ENCODE data around the gene MIEN1. TPM values are rescaled to one million over a fixed set of nuclear protein-coding genes. Genes with fewer than 3 reads are reported as not detected.
A peak's percentile ranks its signal among the peaks of the same experiment; 100 is the strongest.

MIEN1 gene
- total and polyA plus RNA-seq, 2 of the 13 experiments (the other 11 are each of a cell fraction or from before 2014, with no cell fraction given): 40.6 to 56.6 TPM

DNA sequence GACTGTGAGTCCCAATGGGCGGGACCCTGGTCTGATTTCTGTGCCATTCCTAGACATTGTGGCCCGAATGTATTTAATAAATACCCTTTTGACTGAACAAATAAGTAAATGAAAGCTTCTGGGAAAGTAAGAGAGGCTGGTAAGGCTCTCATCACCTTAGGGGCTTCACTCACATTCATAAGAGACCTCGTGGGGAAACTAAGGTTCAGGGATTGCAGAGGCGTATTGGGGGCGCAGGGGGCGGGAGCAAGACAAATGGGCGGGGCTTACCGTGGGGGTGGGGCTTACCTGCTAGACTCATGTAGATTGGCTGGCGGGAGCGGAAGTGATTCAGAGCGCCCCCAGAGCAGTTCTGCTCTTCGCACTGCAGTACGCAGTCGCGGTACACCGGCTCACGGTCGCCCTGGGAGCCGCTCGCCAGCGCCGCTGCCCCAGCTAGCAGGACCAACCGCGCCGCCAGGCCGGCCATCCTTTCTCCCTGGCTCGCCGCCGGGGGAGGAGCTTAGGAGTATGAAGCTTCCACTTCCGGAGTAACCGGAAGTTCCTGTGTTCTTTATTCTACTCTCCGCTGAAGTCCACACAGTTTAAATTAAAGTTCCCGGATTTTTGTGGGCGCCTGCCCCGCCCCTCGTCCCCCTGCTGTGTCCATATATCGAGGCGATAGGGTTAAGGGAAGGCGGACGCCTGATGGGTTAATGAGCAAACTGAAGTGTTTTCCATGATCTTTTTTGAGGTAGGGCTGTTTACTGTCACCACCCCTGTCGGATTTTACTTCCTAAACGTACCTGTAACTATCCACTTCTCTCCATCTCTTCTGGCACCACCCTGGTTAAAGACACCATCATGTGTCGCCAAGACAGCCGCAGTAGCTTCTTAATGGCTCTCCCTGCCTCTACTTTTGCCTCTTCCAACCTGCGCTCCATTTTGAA lies 42.5 kb downstream of the MIEN1 start, which contains the start of gene PGAP3 (continued):
- TF ChIP-seq, protein P1, sequence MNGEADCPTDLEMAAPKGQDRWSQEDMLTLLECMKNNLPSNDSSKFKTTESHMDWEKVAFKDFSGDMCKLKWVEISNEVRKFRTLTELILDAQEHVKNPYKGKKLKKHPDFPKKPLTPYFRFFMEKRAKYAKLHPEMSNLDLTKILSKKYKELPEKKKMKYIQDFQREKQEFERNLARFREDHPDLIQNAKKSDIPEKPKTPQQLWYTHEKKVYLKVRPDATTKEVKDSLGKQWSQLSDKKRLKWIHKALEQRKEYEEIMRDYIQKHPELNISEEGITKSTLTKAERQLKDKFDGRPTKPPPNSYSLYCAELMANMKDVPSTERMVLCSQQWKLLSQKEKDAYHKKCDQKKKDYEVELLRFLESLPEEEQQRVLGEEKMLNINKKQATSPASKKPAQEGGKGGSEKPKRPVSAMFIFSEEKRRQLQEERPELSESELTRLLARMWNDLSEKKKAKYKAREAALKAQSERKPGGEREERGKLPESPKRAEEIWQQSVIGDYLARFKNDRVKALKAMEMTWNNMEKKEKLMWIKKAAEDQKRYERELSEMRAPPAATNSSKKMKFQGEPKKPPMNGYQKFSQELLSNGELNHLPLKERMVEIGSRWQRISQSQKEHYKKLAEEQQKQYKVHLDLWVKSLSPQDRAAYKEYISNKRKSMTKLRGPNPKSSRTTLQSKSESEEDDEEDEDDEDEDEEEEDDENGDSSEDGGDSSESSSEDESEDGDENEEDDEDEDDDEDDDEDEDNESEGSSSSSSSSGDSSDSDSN (CRISPR knock-in tag; IDR thresholded peaks at IDR 0.05): peak; percentile 77
- no peak for TF ChIP-seq ZNF773 (CRISPR knock-in tag; IDR thresholded peaks at IDR 0.05; ENCODE audit: borderline replicate concordance)
- peak; percentile 18; the same call in 1 of the 2 replicates for TF ChIP-seq ZNF350 (CRISPR knock-in tag; IDR thresholded peaks at IDR 0.05; ENCODE audit: borderline replicate concordance, low read depth)
- TF ChIP-seq ONECUT2 (CRISPR knock-in tag; IDR thresholded peaks at IDR 0.05): no peak
- TF ChIP-seq SMYD3 (CRISPR knock-in tag; IDR thresholded peaks at IDR 0.05): peak; percentile 57; the same call in 1 of the 2 replicates
- TF ChIP-seq, protein P2, sequence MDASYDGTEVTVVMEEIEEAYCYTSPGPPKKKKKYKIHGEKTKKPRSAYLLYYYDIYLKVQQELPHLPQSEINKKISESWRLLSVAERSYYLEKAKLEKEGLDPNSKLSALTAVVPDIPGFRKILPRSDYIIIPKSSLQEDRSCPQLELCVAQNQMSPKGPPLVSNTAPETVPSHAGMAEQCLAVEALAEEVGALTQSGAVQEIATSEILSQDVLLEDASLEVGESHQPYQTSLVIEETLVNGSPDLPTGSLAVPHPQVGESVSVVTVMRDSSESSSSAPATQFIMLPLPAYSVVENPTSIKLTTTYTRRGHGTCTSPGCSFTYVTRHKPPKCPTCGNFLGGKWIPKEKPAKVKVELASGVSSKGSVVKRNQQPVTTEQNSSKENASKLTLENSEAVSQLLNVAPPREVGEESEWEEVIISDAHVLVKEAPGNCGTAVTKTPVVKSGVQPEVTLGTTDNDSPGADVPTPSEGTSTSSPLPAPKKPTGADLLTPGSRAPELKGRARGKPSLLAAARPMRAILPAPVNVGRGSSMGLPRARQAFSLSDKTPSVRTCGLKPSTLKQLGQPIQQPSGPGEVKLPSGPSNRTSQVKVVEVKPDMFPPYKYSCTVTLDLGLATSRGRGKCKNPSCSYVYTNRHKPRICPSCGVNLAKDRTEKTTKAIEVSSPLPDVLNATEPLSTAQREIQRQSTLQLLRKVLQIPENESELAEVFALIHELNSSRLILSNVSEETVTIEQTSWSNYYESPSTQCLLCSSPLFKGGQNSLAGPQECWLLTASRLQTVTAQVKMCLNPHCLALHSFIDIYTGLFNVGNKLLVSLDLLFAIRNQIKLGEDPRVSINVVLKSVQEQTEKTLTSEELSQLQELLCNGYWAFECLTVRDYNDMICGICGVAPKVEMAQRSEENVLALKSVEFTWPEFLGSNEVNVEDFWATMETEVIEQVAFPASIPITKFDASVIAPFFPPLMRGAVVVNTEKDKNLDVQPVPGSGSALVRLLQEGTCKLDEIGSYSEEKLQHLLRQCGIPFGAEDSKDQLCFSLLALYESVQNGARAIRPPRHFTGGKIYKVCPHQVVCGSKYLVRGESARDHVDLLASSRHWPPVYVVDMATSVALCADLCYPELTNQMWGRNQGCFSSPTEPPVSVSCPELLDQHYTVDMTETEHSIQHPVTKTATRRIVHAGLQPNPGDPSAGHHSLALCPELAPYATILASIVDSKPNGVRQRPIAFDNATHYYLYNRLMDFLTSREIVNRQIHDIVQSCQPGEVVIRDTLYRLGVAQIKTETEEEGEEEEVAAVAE (CRISPR knock-in tag; IDR thresholded peaks at IDR 0.05; ENCODE audit: borderline replicate concordance): no peak
- no peak for TF ChIP-seq CENPT (CRISPR knock-in tag; IDR thresholded peaks at IDR 0.05; ENCODE audit: low read depth)
- TF ChIP-seq, protein P3, sequence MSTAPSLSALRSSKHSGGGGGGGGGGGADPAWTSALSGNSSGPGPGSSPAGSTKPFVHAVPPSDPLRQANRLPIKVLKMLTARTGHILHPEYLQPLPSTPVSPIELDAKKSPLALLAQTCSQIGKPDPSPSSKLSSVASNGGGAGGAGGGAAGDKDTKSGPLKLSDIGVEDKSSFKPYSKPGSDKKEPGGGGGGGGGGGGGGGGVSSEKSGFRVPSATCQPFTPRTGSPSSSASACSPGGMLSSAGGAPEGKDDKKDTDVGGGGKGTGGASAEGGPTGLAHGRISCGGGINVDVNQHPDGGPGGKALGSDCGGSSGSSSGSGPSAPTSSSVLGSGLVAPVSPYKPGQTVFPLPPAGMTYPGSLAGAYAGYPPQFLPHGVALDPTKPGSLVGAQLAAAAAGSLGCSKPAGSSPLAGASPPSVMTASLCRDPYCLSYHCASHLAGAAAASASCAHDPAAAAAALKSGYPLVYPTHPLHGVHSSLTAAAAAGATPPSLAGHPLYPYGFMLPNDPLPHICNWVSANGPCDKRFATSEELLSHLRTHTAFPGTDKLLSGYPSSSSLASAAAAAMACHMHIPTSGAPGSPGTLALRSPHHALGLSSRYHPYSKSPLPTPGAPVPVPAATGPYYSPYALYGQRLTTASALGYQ (CRISPR knock-in tag; IDR thresholded peaks at IDR 0.05): peak; percentile 26; the same call in 1 of the 2 replicates
- TF ChIP-seq ZNF660 (CRISPR knock-in tag; IDR thresholded peaks at IDR 0.05; ENCODE audit: borderline replicate concordance, low read depth): no peak
- TF ChIP-seq, protein P4, sequence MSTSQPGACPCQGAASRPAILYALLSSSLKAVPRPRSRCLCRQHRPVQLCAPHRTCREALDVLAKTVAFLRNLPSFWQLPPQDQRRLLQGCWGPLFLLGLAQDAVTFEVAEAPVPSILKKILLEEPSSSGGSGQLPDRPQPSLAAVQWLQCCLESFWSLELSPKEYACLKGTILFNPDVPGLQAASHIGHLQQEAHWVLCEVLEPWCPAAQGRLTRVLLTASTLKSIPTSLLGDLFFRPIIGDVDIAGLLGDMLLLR (CRISPR knock-in tag; IDR thresholded peaks at IDR 0.05): no peak
- TF ChIP-seq HMGA1 (CRISPR knock-in tag; conservative IDR thresholded peaks at IDR 0.05): no peak
- TF ChIP-seq ZFP37 (CRISPR knock-in tag; IDR thresholded peaks at IDR 0.05; ENCODE audit: borderline replicate concordance): no peak
- TF ChIP-seq SRSF9 (IDR thresholded peaks at IDR 0.05; ENCODE audit: borderline replicate concordance, insufficient read depth, low read depth, low read length, poor library complexity, severe bottlenecking): no peak
- TF ChIP-seq, protein P5, sequence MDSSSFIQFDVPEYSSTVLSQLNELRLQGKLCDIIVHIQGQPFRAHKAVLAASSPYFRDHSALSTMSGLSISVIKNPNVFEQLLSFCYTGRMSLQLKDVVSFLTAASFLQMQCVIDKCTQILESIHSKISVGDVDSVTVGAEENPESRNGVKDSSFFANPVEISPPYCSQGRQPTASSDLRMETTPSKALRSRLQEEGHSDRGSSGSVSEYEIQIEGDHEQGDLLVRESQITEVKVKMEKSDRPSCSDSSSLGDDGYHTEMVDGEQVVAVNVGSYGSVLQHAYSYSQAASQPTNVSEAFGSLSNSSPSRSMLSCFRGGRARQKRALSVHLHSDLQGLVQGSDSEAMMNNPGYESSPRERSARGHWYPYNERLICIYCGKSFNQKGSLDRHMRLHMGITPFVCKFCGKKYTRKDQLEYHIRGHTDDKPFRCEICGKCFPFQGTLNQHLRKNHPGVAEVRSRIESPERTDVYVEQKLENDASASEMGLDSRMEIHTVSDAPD (CRISPR knock-in tag; IDR thresholded peaks at IDR 0.05): no peak
- TF ChIP-seq ZNF816 (CRISPR knock-in tag; IDR thresholded peaks at IDR 0.05; ENCODE audit: borderline replicate concordance): peak; percentile 42; the same call in 1 of the 2 replicates
- TF ChIP-seq ZNF430 (CRISPR knock-in tag; IDR thresholded peaks at IDR 0.05): peak; percentile 85

Measured in HepG2 (cell line).